H9 (cell line): ENCODE measurements around the gene RUNX1. TPM values are rescaled to one million over a fixed set of nuclear protein-coding genes. Genes with fewer than 3 reads are reported as not detected.

ENCODE experiments used
- DNase-seq: peaks from one replicate; pipeline ENCODE4 v3.0.0-alpha.2; 2017
- H2AFZ ChIP-seq: one replicate; pipeline ENCODE4 v1.6.1; 2013; ENCODE audit warnings: mild to moderate bottlenecking, low read length, control low read depth, moderate library complexity
- H2AK5ac ChIP-seq: 2 replicates; pipeline ENCODE4 v1.6.1; 2013; ENCODE audit warnings: low read length, control low read depth, mixed read lengths; ENCODE audit not compliant: insufficient read length
- H2BK120ac ChIP-seq: one replicate; pipeline ENCODE4 v1.6.1; 2013; ENCODE audit warnings: low read depth, mild to moderate bottlenecking, low read length, control low read depth, inconsistent platforms; ENCODE audit not compliant: poor library complexity, severe bottlenecking
- H2BK12ac ChIP-seq: 2 replicates; pipeline ENCODE4 v1.6.1; 2013; ENCODE audit warnings: low read length, control low read depth, mixed read lengths, low read depth; ENCODE audit not compliant: insufficient read length
- H2BK15ac ChIP-seq: 2 replicates; pipeline ENCODE4 v1.6.1; 2013; ENCODE audit warnings: low read depth, low read length, control low read depth
- H2BK20ac ChIP-seq: one replicate; pipeline ENCODE4 v1.6.1; 2013; ENCODE audit warnings: low read depth, mild to moderate bottlenecking, low read length, control low read depth, inconsistent platforms; ENCODE audit not compliant: poor library complexity, severe bottlenecking
- H2BK5ac ChIP-seq: 2 replicates; pipeline ENCODE4 v1.6.1; 2013; ENCODE audit warnings: low read length, control low read depth, mixed read lengths; ENCODE audit not compliant: insufficient read length
- H3K14ac ChIP-seq: 2 replicates; pipeline ENCODE4 v1.6.1; 2013; ENCODE audit warnings: low read length, control low read depth; ENCODE audit not compliant: insufficient read depth
- H3K18ac ChIP-seq: 2 replicates; pipeline ENCODE4 v1.6.1; 2013; ENCODE audit warnings: low read depth, mild to moderate bottlenecking, mixed read lengths, low read length, control low read depth; ENCODE audit not compliant: insufficient read length
- H3K23ac ChIP-seq: 2 replicates; pipeline ENCODE4 v1.6.1; 2013; ENCODE audit warnings: low read length, control low read depth, mixed read lengths, low read depth; ENCODE audit not compliant: insufficient read length
- H3K23me2 ChIP-seq: 2 replicates; pipeline ENCODE4 v1.6.1; 2013; ENCODE audit warnings: low read depth, mild to moderate bottlenecking, mixed read lengths, low read length, control low read depth; ENCODE audit not compliant: insufficient read length, poor library complexity, severe bottlenecking
- H3K27ac ChIP-seq: 2 replicates; pipeline ENCODE4 v1.5.1; 2013; ENCODE audit warnings: low read length, control low read depth, mixed read lengths, low read depth; ENCODE audit not compliant: insufficient read length
- H3K27me3 ChIP-seq: 2 replicates; pipeline ENCODE4 v1.6.1; 2013; ENCODE audit warnings: low read length, control low read depth, inconsistent platforms; ENCODE audit not compliant: insufficient read depth
- H3K4ac ChIP-seq: 2 replicates; pipeline ENCODE4 v1.6.1; 2013; ENCODE audit warnings: low read depth, mild to moderate bottlenecking, control low read depth, inconsistent platforms, low read length, moderate library complexity
- H3K4me1 ChIP-seq: 2 replicates; pipeline ENCODE4 v1.6.1; 2013; ENCODE audit warnings: low read length, control low read depth, inconsistent platforms; ENCODE audit not compliant: insufficient read depth
- H3K4me2 ChIP-seq: 2 replicates; pipeline ENCODE4 v1.6.1; 2013; ENCODE audit warnings: low read length, control low read depth, mixed read lengths; ENCODE audit not compliant: insufficient read length, insufficient read depth
- H3K56ac ChIP-seq: 2 replicates; pipeline ENCODE4 v1.6.1; 2013; ENCODE audit warnings: low read depth, mild to moderate bottlenecking, mixed read lengths, low read length, control low read depth; ENCODE audit not compliant: insufficient read length
- H3K79me1 ChIP-seq: 2 replicates; pipeline ENCODE4 v1.6.1; 2013; ENCODE audit warnings: low read depth, mild to moderate bottlenecking, moderate library complexity, low read length, control low read depth, inconsistent platforms; ENCODE audit not compliant: insufficient read depth, poor library complexity, severe bottlenecking
- H3K79me2 ChIP-seq: 2 replicates; pipeline ENCODE4 v1.6.1; 2013; ENCODE audit warnings: low read length, control low read depth, inconsistent platforms; ENCODE audit not compliant: insufficient read depth
- H3K9ac ChIP-seq: 2 replicates; pipeline ENCODE4 v1.6.1; 2013; ENCODE audit warnings: low read length, control low read depth, mixed read lengths; ENCODE audit not compliant: insufficient read length; ENCODE audit errors: extremely low read depth
- H3K9me3 ChIP-seq: one replicate; pipeline ENCODE4 v1.6.1; 2013; ENCODE audit warnings: low read depth, low read length, inconsistent platforms; ENCODE audit not compliant: control insufficient read depth
- H3T11ph ChIP-seq: one replicate; pipeline ENCODE4 v1.6.1; 2013; ENCODE audit warnings: mild to moderate bottlenecking, low read length, control low read depth, inconsistent platforms
- H4K20me1 ChIP-seq: one replicate; pipeline ENCODE4 v1.6.1; 2013; ENCODE audit not compliant: control insufficient read depth, insufficient read length, insufficient read depth
- H4K5ac ChIP-seq: 2 replicates; pipeline ENCODE4 v1.6.1; 2013; ENCODE audit warnings: low read depth, mild to moderate bottlenecking, mixed read lengths, low read length, control low read depth; ENCODE audit not compliant: insufficient read length
- H4K8ac ChIP-seq: replicated peaks from 2 replicates; pipeline ENCODE4 v1.6.1; 2013; ENCODE audit warnings: low read length, control low read depth, mixed read lengths, low read depth; ENCODE audit not compliant: insufficient read length
- H4K91ac ChIP-seq: 2 replicates; pipeline ENCODE4 v1.6.1; 2013; ENCODE audit warnings: low read depth, mild to moderate bottlenecking, moderate library complexity, mixed read lengths, low read length, control low read depth; ENCODE audit not compliant: insufficient read length
- H3K27ac Mint-ChIP-seq, 3 experiments: 2 replicates in 2 of 3; 3 replicates in 1 of 3; pipeline ENCODE4 v1.8.0; 2020 to 2021; ENCODE audit warnings: mixed read lengths in 3 of 3, mild to moderate bottlenecking in 1 of 3, moderate library complexity in 1 of 3
- H3K27me3 Mint-ChIP-seq: 2 replicates; pipeline ENCODE4 v1.8.0; 2021; ENCODE audit warnings: low read depth, mild to moderate bottlenecking, moderate library complexity, mixed read lengths
- H3K36me3 Mint-ChIP-seq, 3 experiments: 2 replicates in 2 of 3; 3 replicates in 1 of 3; pipeline ENCODE4 v1.8.0; 2020 to 2021; ENCODE audit warnings: low read depth in 3 of 3, mixed read lengths in 3 of 3; ENCODE audit not compliant: insufficient read depth in 1 of 3
- H3K4me1 Mint-ChIP-seq, 2 experiments: 2 replicates each; pipeline ENCODE4 v1.8.0; 2020; ENCODE audit warnings: mixed read lengths in 2 of 2
- H3K4me3 Mint-ChIP-seq, 2 experiments: 2 replicates in 1 of 2; 3 replicates in 1 of 2; pipeline ENCODE4 v1.8.0; 2020 to 2021; ENCODE audit warnings: mild to moderate bottlenecking in 2 of 2, mixed read lengths in 2 of 2, moderate library complexity in 1 of 2
- H3K9me3 Mint-ChIP-seq, 2 experiments: 2 replicates in 1 of 2; 3 replicates in 1 of 2; pipeline ENCODE4 v1.8.0; 2020; ENCODE audit warnings: mild to moderate bottlenecking in 2 of 2, mixed read lengths in 2 of 2, moderate library complexity in 1 of 2
- CTCF ChIP-seq: fragments of 200-600 bp; sonication (generic); conservative IDR thresholded peaks from 3 replicates; pipeline ENCODE4 v1.8.0; 2021; ENCODE audit warnings: antibody characterized with exemption, mild to moderate bottlenecking
- WGBS: extraction: QIAGEN DNeasy Blood & Tissue Kit; methylation state at CpG from one replicate; pipeline ENCODE4 v1.1.7; 2013; ENCODE audit warnings: missing lambda C conversion rate, low lambda C conversion rate, mixed read lengths; ENCODE audit not compliant: insufficient read length; ENCODE audit errors: extremely low coverage; 5-methylcytosine and 5-hydroxymethylcytosine counted together
- total RNA-seq: library from RNA; stranded (reverse); gene quantifications from 2 replicates; pipeline ENCODE4 v1.2.1, GENCODE V29; 2021

The RUNX1 gene
- total RNA-seq, 1 experiment from 2014 or later = 0.72 TPM

GRCh38 chr21:34885626-34886239 lies 163.4 kb downstream of the RUNX1 start:
- Histone ChIP-seq H3K4me2 (peak overlapping the region; percentile 78), H2AFZ (no peak overlapping the region), H3K9me3 (no peaks in the 10 kb centered on the region), H2AK5ac (no peak overlapping the region), H3K27ac (no peak overlapping the region), H2BK12ac (no peak overlapping the region), H3K23ac (no peak overlapping the region), H2BK20ac (no peak overlapping the region), H3K79me1 (no peaks in the 10 kb centered on the region), H3T11ph (no peak overlapping the region), H3K4ac (no peak overlapping the region), H4K8ac (no peak overlapping the region), H2BK15ac (no peak overlapping the region), H3K27me3 (peaks cover 47% of the 10 kb centered on the region), H3K56ac (no peak overlapping the region), H3K4me1 (no peaks in the 10 kb centered on the region), H3K23me2 (peaks cover 17% of the 10 kb centered on the region), H4K91ac (no peak overlapping the region), H3K9ac (no peak overlapping the region), H3K79me2 (no peaks in the 10 kb centered on the region), H3K14ac (no peak overlapping the region), H4K5ac (no peak overlapping the region), H2BK120ac (no peak overlapping the region), H2BK5ac (no peak overlapping the region), H4K20me1 (no peaks in the 10 kb centered on the region), H3K18ac (no peak overlapping the region)
- H3K27me3 Mint-ChIP-seq = peaks cover 85% of the 10 kb centered on the region
- WGBS = no CpG with 5 or more reads among the region's 24 CpGs
- TF ChIP-seq CTCF = no peak
- H3K4me3 Mint-ChIP-seq = peak overlapping the region; percentile 51 to 83
- no peak overlapping the region for H3K27ac Mint-ChIP-seq
- H3K36me3 Mint-ChIP-seq = no peaks in the 10 kb centered on the region
- H3K4me1 Mint-ChIP-seq = peaks cover 24 to 25% of the 10 kb centered on the region in 2 experiments
- peaks cover 0 to 3% of the 10 kb centered on the region in 2 experiments; a peak in 1 of 5 replicates for H3K9me3 Mint-ChIP-seq
- DNase-seq = peak; percentile 44
